Neural cell (in vitro differentiated cells): ENCODE results near the gene TIMM44.

Experiments used
- EP300 ChIP-seq: fragments of 450-650 bp; conservative IDR thresholded peaks from 2 replicates; pipeline ENCODE4 v1.6.1; 2014; ENCODE audit warnings: antibody characterized with exemption, mild to moderate bottlenecking, moderate library complexity; ENCODE audit not compliant: poor library complexity, severe bottlenecking
- EZH2 ChIP-seq: fragments of 200-600, 300-800 bp; shearing (Covaris generic), sonication (generic); IDR thresholded peaks from 2 replicates; pipeline ENCODE4 v1.6.1; 2014; ENCODE audit warnings: antibody characterized with exemption, low read length, borderline replicate concordance, mild to moderate bottlenecking; ENCODE audit not compliant: insufficient read depth, poor library complexity, severe bottlenecking
- POLR2AphosphoS5 ChIP-seq: IDR thresholded peaks from 2 replicates; pipeline ENCODE4 v1.6.1; 2012
- RAD21 ChIP-seq: fragments of 450-650 bp; conservative IDR thresholded peaks from 2 replicates; pipeline ENCODE4 v1.6.1; 2014; ENCODE audit warnings: antibody characterized with exemption, mild to moderate bottlenecking, moderate library complexity
- SMC3 ChIP-seq: fragments of 450-650 bp; conservative IDR thresholded peaks from 2 replicates; pipeline ENCODE4 v1.6.1; 2014; ENCODE audit warnings: antibody characterized with exemption, mild to moderate bottlenecking, moderate library complexity; ENCODE audit not compliant: poor library complexity
- TAF1 ChIP-seq: IDR thresholded peaks from 2 replicates; pipeline ENCODE4 v1.6.1; 2012; ENCODE audit warnings: low read depth
- TF ChIP-seq, protein P1 (sequence below): fragments of 450-650 bp; IDR thresholded peaks from 2 replicates; pipeline ENCODE4 v1.5.1; 2014; ENCODE audit warnings: antibody characterized with exemption, mild to moderate bottlenecking, moderate library complexity; ENCODE audit not compliant: poor library complexity, severe bottlenecking
- TF ChIP-seq, protein P2 (sequence below): IDR thresholded peaks from 2 replicates; pipeline ENCODE4 v1.6.1; 2012; ENCODE audit warnings: borderline replicate concordance

DNA sequence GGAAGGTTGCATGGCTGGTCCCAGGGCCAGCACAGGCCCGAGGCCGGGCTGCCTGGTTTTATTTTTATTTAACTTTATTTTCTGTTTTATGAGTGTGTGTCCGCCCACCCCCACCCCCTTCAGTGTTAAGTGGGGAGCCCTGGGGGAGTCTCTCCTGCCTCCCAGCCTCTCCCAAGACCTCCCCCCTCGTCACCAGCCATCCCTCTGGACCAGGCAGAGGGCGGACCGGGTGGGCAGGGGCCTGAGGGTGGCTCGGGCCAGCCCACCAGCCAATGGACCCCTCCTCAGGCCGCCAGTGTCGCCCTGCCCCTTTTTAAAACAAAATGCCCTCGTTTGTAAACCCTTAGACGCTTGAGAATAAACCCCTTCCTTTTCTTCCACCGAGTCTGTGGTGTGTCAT, 29.4 kb downstream of the TIMM44 start:
- TF ChIP-seq, protein P1, sequence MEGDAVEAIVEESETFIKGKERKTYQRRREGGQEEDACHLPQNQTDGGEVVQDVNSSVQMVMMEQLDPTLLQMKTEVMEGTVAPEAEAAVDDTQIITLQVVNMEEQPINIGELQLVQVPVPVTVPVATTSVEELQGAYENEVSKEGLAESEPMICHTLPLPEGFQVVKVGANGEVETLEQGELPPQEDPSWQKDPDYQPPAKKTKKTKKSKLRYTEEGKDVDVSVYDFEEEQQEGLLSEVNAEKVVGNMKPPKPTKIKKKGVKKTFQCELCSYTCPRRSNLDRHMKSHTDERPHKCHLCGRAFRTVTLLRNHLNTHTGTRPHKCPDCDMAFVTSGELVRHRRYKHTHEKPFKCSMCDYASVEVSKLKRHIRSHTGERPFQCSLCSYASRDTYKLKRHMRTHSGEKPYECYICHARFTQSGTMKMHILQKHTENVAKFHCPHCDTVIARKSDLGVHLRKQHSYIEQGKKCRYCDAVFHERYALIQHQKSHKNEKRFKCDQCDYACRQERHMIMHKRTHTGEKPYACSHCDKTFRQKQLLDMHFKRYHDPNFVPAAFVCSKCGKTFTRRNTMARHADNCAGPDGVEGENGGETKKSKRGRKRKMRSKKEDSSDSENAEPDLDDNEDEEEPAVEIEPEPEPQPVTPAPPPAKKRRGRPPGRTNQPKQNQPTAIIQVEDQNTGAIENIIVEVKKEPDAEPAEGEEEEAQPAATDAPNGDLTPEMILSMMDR = no peak
- TF ChIP-seq EZH2 (no peak), RAD21 (no peak), EP300 (no peak), TAF1 (no peak), POLR2AphosphoS5 (no peak), SMC3 (no peak)
- TF ChIP-seq, protein P2, sequence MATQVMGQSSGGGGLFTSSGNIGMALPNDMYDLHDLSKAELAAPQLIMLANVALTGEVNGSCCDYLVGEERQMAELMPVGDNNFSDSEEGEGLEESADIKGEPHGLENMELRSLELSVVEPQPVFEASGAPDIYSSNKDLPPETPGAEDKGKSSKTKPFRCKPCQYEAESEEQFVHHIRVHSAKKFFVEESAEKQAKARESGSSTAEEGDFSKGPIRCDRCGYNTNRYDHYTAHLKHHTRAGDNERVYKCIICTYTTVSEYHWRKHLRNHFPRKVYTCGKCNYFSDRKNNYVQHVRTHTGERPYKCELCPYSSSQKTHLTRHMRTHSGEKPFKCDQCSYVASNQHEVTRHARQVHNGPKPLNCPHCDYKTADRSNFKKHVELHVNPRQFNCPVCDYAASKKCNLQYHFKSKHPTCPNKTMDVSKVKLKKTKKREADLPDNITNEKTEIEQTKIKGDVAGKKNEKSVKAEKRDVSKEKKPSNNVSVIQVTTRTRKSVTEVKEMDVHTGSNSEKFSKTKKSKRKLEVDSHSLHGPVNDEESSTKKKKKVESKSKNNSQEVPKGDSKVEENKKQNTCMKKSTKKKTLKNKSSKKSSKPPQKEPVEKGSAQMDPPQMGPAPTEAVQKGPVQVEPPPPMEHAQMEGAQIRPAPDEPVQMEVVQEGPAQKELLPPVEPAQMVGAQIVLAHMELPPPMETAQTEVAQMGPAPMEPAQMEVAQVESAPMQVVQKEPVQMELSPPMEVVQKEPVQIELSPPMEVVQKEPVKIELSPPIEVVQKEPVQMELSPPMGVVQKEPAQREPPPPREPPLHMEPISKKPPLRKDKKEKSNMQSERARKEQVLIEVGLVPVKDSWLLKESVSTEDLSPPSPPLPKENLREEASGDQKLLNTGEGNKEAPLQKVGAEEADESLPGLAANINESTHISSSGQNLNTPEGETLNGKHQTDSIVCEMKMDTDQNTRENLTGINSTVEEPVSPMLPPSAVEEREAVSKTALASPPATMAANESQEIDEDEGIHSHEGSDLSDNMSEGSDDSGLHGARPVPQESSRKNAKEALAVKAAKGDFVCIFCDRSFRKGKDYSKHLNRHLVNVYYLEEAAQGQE = no peak
